OCI-LY3 (cell line): ENCODE data around the gene NR1H4.

Experiments used
- CTCF ChIP-seq: fragments of 200-600, 300-600 bp; sonication (generic); IDR thresholded peaks from 2 replicates; pipeline ENCODE4 v1.5.1; 2014; ENCODE audit warnings: antibody characterized with exemption, low read length, low read depth
- EZH2phosphoT487 ChIP-seq: fragments of 200-600 bp; shearing (Covaris generic); IDR thresholded peaks from 2 replicates; pipeline ENCODE4 v1.6.1; 2018; ENCODE audit warnings: antibody characterized with exemption, mixed run types, low read depth

GRCh38 chr12:100567945-100568344 is 94.3 kb downstream of the NR1H4 start:
- TF ChIP-seq EZH2phosphoT487 (no peak), CTCF (no peak)
